Thyroid gland (tissue), 4 donors: ENCODE measurements around the gene TBC1D16.

Experiments used
- POLR2A ChIP-seq, 2 donors: fragments of 450-650 bp; IDR thresholded peaks; one replicate each; pipeline ENCODE4 v1.6.1; 2017; ENCODE audit warnings: antibody characterized with exemption in 2 of 2, mild to moderate bottlenecking in 2 of 2, moderate library complexity in 1 of 2
- TF ChIP-seq, protein P1 (sequence below), 6 experiments: fragments of 200-600 bp in 3 of 6; fragments of 450-650 bp in 3 of 6; sonication (generic) in 3 of 6; IDR thresholded peaks; one replicate each; pipeline ENCODE4 v1.5.1; 2016 to 2019; ENCODE audit warnings: antibody characterized with exemption in 6 of 6, mild to moderate bottlenecking in 2 of 6, inconsistent platforms in 1 of 6, moderate library complexity in 1 of 6

DNA sequence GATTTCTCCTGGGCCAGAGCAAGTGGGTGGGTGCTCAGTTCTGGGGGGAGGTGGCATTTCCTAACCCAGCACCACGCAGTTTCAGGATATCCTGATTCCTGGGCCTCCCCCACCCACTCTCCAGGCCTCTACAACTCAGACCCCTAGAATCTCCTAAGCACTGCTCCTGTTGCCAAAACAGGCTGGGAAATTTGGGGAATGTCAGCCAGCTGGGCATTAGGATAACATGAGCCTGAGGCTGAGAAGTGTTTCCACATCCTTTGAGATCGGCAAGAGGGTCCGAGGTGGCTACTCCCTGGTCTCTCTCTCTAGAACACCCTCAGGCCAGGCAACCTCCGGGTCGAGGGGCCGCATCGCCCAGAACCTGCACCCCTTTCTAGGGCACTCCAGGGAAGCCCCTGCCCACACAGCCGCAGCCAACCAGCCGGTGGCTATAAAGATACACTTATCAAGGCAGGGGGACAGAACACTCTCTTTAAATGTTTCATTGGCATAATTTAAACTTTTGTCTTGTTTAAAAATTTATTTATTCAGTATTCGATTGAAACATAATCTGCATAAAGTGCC, 23.6 kb downstream of the TBC1D16 start:
- TF ChIP-seq, protein P1, sequence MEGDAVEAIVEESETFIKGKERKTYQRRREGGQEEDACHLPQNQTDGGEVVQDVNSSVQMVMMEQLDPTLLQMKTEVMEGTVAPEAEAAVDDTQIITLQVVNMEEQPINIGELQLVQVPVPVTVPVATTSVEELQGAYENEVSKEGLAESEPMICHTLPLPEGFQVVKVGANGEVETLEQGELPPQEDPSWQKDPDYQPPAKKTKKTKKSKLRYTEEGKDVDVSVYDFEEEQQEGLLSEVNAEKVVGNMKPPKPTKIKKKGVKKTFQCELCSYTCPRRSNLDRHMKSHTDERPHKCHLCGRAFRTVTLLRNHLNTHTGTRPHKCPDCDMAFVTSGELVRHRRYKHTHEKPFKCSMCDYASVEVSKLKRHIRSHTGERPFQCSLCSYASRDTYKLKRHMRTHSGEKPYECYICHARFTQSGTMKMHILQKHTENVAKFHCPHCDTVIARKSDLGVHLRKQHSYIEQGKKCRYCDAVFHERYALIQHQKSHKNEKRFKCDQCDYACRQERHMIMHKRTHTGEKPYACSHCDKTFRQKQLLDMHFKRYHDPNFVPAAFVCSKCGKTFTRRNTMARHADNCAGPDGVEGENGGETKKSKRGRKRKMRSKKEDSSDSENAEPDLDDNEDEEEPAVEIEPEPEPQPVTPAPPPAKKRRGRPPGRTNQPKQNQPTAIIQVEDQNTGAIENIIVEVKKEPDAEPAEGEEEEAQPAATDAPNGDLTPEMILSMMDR (IDR thresholded peaks at IDR 0.05) = no peak
- TF ChIP-seq POLR2A (IDR thresholded peaks at IDR 0.05) = no peak
